Measurements from ENCODE around the gene TRAPPC13.
"Not testable (repeated sequence)": the region's sequence is repeated elsewhere in the genome, so short reads cannot be mapped to it uniquely, and the experiment has no call there.

- TF ChIP-seq RAD21 (IDR thresholded peaks at IDR 0.05; ENCODE audit: low read length); CHD1 (IDR thresholded peaks at IDR 0.05; ENCODE audit: low read depth, low read length); CTCF (conservative IDR thresholded peaks at IDR 0.05; ENCODE audit: low read depth, low read length); RFX5 (IDR thresholded peaks at IDR 0.05; ENCODE audit: low read depth, low read length); POLR2A (IDR thresholded peaks at IDR 0.05; ENCODE audit: low read depth, low read length); SMC3 (IDR thresholded peaks at IDR 0.05; ENCODE audit: low read depth, low read length); USF2 (IDR thresholded peaks at IDR 0.05; ENCODE audit: low read depth, low read length); CEBPB (IDR thresholded peaks at IDR 0.05; ENCODE audit: low read depth, low read length); MXI1 (IDR thresholded peaks at IDR 0.05; ENCODE audit: borderline replicate concordance, low read depth, low read length); BHLHE40 (IDR thresholded peaks at IDR 0.05; ENCODE audit: low read depth, low read length); FOS (IDR thresholded peaks at IDR 0.05; ENCODE audit: low read depth, low read length): not testable (repeated sequence)
Observed at GRCh38 chr5:65676056-65676455, 51.2 kb downstream of the TRAPPC13 start.
